Spinal cord (tissue), 10 donors: Measurements from ENCODE around the gene NKAP. TPM values are rescaled to one million over a fixed set of nuclear protein-coding genes. Genes with fewer than 3 reads are reported as not detected.
"Not testable (repeated sequence)": the region's sequence is repeated elsewhere in the genome, so short reads cannot be mapped to it uniquely, and the experiment has no call there.

Experiments
- DNase-seq, 6 donors: peaks; one replicate each; pipeline versions ENCODE4 v3.0.0 to v3.0.0-alpha.2; 2013 to 2015; ENCODE audit warnings: low spot score in 6 of 6, low read depth in 4 of 6
- H3K27ac ChIP-seq: one replicate; pipeline ENCODE4 v1.5.1; 2013; ENCODE audit warnings: low read depth, low read length, control low read depth
- H3K27me3 ChIP-seq: one replicate; pipeline ENCODE4 v1.6.1; 2013; ENCODE audit warnings: low read length; ENCODE audit not compliant: control insufficient read depth, insufficient read depth
- H3K36me3 ChIP-seq: one replicate; pipeline ENCODE4 v1.6.1; 2013; ENCODE audit warnings: low read length; ENCODE audit not compliant: control insufficient read depth, insufficient read depth
- H3K4me1 ChIP-seq: one replicate; pipeline ENCODE4 v1.6.1; 2013; ENCODE audit warnings: low read length; ENCODE audit not compliant: control insufficient read depth, insufficient read depth
- H3K4me3 ChIP-seq: one replicate; pipeline ENCODE4 v1.5.1; 2013; ENCODE audit warnings: low read depth, low read length, control low read depth
- H3K9me3 ChIP-seq: one replicate; pipeline ENCODE4 v1.6.1; 2013; ENCODE audit warnings: low read length; ENCODE audit not compliant: control insufficient read depth, insufficient read depth
- WGBS: methylation state at CpG from one replicate; pipeline ENCODE4 v1.1.5; 2013; ENCODE audit warnings: missing lambda C conversion rate; ENCODE audit not compliant: insufficient coverage; 5-methylcytosine and 5-hydroxymethylcytosine counted together
- polyA plus RNA-seq, 2 donors: library from polyadenylated mRNA; unstranded; fragments of 120-200 nt; gene quantifications; one replicate each; pipeline ENCODE4 v1.2.1, GENCODE V29; 2013; ENCODE audit not compliant: insufficient read length in 2 of 2
- total RNA-seq, 2 donors: library from RNA; depleted of rRNA in 1 of 2; stranded (reverse); fragments of 120-200 nt in 1 of 2; fragments of >200 nt in 1 of 2; gene quantifications; one replicate each; pipeline versions ENCODE4 v1.2.3 to v1.2.4, GENCODE V29; 2013 to 2014
- donor health status: healthy.

NKAP gene
- total and polyA plus RNA-seq, 4 donors: 8.9 to 14.5 (median 11.6) TPM

DNA sequence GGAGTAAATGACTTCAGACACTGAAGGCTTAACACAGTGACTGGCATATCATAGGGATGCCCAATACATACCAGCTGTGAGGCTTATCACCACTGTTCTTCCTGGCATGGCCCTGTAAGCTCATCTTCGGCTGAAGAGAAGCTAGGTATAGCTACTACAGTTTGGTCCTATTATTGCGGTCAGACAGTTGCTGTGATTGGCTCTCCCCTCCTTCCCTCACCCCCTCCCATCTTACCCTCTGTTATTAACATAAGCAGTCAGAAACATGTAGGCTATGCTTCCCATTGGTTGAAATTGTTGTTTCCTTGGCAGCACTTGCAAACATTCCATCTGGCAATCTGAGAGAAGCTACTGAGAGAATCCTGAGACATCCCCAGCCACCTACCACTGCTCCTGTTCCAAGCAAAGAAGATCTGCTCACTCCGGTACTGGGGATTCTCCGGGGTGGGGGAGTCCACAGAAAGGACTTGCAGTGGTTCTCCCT, 47.7 kb downstream of the NKAP start, which contains the start of gene AKAP14:
AKAP14 (plus strand) TSS at position 51 of the 484 bp plus-strand sequence. CDS start 7,331 bp downstream, outside the sequence.
- no peaks in the 10 kb centered on the region for H3K4me1 ChIP-seq
- DNase-seq: peak in 2 of 6 donors; percentile 70 to 80
- H3K9me3 ChIP-seq: no peaks in the 10 kb centered on the region
- no peaks in the 10 kb centered on the region for H3K27me3 ChIP-seq
- H3K4me3 ChIP-seq: no peak within 1 kb of the TSS
- no peak within 1 kb of the TSS for H3K27ac ChIP-seq
- no peaks in the 10 kb centered on the region for H3K36me3 ChIP-seq
- 71% methylated on average over 1 of the region's 4 CpGs for WGBS

DNA sequence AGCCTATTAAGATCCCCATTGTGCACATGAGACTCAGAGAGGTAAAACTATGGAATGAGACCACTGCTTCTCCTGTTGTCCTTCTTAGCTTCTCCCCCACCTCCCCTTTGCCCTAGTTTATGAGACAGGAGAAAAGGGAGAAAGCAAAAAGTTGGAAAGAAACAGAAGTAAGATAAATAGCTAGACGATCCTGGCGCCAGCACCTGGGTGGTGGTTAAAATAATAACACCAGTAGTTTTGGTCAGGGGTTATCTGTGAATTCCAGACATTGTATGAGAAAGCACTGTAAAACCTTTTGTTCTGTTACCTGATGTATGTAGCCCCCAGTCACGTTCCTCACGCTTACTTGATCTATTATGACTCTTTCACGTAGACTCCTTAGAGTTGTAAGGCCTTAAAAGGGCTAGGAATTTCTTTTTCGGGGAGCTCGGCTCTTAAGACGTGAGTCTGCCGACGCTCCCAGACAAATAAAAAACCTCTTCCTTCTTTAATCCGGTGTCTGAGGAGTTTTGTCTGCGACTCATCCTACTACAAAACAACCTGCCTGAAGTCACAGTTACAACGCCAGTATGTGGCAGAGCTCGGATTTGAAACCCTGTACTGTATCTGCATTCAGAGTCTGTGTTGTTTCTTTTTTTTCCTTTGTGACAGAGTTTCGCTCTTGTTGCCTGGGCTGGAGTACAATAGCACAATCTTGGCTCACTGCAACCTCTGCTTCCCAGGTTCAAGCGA, 51.4 kb downstream of the NKAP start:
- not testable (repeated sequence) for H3K4me1 ChIP-seq, DNase-seq, H3K9me3 ChIP-seq, H3K36me3 ChIP-seq, H3K27ac ChIP-seq, H3K27me3 ChIP-seq, H3K4me3 ChIP-seq
- WGBS: 72% methylated on average over 4 of the region's 16 CpGs

DNA sequence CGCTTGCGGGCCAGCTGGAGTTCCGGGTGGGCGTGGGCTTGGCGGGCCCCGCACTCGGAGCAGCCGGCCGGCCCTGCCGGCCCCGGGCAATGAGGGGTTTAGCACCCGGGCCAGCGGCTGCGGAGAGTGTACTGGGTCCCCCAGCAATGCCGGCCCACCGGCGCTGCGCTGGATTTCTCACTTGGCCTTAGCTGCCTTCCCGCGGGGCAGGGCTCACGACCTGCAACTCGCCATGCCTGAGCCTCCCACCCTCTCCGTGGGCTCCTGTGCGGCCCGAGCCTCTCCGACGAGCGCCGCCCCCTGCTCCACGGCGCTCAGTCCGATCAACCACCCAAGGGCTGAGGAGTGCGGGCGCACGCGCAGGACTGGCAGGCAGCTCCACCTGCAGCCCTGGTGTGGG, 52.9 kb downstream of the NKAP start:
- not testable (repeated sequence) for H3K4me1 ChIP-seq, H3K27me3 ChIP-seq, H3K4me3 ChIP-seq, H3K36me3 ChIP-seq, H3K27ac ChIP-seq, DNase-seq, H3K9me3 ChIP-seq
- WGBS: 78% methylated on average over 26 of the region's 36 CpGs

DNA sequence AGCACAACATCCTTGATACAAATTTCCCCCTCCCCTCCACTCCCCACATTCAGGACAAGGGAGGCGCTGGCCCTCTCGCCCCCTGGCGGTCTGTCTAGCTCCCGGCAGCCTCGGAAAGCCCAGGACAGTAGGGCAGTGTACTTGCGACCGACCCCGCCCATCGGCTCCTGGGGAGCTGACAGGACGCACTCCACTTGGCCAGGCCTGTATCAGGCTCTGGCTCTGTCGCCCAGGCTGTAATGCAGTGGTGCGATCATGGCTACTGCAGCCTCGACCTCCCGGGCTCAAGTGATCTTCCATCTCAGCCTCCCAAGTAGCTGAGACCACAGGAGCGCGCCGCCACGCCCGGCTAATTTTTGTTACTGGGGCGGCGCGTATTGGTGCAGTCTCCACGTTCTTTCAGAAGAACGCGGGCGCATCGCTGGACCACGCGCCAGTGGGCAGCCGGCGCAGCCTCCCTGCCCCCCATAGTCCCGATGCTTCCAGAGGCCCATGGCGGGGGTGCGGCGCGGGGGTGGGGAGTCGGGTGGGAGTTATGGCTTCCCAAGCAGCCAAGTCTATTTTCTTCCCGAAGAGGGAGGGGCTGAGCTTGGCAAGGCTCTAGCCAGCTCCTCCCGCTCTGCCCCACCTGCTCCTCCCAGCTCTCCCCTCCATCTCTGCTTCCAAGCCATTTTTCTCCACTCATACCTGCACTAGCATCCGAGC, 55.7 kb downstream of the NKAP start:
- no peak overlapping the region for H3K4me3 ChIP-seq
- H3K27me3 ChIP-seq: no peaks in the 10 kb centered on the region
- H3K36me3 ChIP-seq: no peaks in the 10 kb centered on the region
- peak in 2 of 6 donors; percentile 51 to 52 for DNase-seq
- no peak overlapping the region for H3K27ac ChIP-seq
- WGBS: 32% methylated on average over 34 of the region's 40 CpGs
- H3K4me1 ChIP-seq: peaks cover 8% of the 10 kb centered on the region
- no peaks in the 10 kb centered on the region for H3K9me3 ChIP-seq

DNA sequence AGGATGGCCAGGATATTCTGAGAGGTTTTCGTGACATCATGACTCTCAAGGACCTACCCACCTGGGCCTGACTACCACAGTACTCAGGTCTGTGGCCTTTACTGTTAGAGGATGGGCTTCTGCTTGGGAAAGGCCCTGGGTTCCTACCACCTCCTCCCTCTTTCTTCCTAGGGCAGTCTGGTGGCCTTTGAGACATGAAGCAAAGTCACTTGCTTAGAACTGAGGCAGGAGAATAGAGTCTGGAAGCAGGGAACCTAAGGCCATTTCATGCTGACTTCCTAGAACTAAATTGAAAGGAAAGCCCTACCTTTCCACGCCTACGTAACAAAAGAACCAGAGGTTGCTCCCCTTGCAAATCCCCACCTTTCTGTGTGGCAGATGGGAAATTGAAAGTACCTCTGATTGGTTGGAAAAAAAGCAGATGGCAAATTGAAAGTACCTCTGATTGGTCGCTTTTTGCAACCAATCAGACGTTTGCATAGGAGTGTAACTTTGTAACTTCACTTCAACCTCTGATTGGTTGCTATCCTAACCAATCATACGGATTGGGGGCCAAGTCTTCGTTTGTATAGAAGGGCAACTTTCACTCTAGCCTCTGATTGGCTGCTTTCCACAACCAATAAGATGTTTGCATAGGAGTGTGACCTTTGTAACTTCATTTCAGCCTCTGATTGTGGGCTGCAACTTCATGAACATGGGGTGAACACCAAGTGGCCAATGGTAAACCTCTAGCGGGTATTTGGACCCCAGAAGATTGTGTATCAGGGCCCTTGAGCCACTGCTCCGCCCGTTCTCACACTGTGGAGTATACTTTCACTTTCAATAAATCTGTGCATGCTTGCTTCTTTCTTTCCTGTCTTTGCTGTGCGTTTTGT, 57.8 kb downstream of the NKAP start:
- Histone ChIP-seq H3K4me3 (no peak overlapping the region), H3K36me3 (no peaks in the 10 kb centered on the region), H3K27me3 (no peaks in the 10 kb centered on the region), H3K27ac (no peak overlapping the region), H3K4me1 (peaks cover 8% of the 10 kb centered on the region), H3K9me3 (no peaks in the 10 kb centered on the region)
- WGBS: 72% methylated on average over 4 of the region's 11 CpGs
- DNase-seq: no peak

DNA sequence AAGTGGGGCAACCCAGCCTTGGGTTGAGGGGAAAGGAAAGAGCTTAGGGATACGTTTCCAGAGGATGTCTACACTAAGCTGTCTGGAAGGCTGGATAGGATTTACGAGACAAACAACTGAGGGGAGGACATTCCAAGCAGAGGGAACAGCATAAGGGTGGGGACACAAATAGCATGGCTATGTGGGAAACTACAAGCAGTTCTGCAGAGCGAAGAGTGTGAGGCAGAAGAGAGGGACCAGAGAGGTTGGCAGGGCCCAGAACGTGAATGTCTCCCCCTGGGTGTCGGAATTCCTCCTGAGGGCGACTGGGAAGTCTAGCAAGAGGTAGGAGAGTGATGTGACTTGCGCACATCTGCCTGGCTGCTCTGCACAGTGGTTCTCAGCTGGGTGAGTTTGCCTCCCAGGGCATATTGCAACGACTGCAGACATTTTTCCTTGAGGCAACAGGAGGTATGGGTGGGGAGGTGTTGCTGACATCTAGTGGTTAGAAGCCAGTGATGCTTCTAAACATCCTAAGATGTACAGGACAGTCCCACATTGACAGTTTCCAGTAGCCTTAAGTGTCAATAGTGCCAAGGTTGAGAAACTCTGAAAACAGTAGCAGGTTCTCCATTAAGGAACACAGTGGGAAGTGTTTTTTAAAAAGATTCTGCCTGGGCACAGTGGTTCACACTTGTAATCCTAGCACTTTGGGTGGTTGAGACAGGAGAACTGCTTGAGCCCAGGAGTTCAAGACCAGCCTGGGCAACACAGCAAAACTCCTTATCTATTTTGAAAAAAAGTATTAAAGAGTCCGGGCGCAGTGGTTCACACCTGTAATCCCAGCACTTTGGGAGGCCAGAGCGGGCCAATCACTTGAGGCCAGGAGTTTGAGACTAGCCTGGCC, 62.8 kb downstream of the NKAP start:
- DNase-seq: peak in 2 of 6 donors; percentile 56 to 72
- 53% methylated on average over 10 of the region's 11 CpGs for WGBS
- H3K9me3 ChIP-seq: no peaks in the 10 kb centered on the region

DNA sequence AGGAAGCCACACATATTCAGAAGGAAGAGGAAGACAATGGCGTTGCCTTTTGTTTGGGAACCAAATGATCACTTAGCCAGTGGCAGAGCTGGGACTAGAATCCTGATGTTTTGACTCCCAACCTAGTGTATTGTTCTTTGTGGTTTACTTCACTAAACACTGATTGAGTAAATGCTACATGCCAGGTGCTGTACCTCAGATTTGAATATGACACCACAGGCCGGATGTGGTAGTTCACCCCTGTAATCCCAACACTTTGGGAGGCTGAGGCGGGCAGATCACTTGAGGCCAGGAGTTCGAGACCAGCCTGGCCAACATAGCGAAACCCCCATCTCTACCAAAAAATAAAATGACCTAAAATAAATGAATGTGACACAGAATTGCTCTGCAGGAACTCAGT, 63.5 kb downstream of the NKAP start:
- no peak for DNase-seq
- Histone ChIP-seq H3K9me3 (no peaks in the 10 kb centered on the region), H3K4me1 (no peaks in the 10 kb centered on the region), H3K36me3 (no peaks in the 10 kb centered on the region), H3K27me3 (no peaks in the 10 kb centered on the region), H3K4me3 (no peak overlapping the region), H3K27ac (no peak overlapping the region)
- 50% methylated on average over 1 of the region's 5 CpGs for WGBS

More for the DNA sequence above, 62.8 kb downstream of the NKAP start:
- H3K36me3 ChIP-seq: no peaks in the 10 kb centered on the region
- H3K27ac ChIP-seq: no peak overlapping the region
- no peaks in the 10 kb centered on the region for H3K4me1 ChIP-seq
- H3K4me3 ChIP-seq: no peak overlapping the region
- H3K27me3 ChIP-seq: no peaks in the 10 kb centered on the region

DNA sequence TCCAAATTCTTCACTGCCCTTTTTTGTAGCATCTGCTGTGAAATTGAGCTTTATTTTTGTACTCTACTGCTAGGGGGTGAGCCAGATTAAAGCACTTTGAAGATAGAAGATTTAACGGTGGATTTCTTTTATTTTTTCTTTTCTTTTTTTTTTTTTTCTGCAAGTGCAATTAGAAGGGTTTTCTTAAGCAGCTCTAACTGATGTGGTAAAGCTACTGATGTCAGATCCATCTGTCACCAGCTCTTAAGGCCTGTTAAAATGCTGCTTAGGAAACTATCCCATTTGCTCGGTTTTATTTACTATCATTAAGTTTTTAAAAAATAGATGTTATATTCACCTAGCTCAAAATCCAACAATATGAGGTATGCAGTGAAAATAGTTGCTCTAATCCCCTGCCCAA, 64.8 kb downstream of the NKAP start:
- H3K27ac ChIP-seq: no peak overlapping the region
- no peak overlapping the region for H3K4me3 ChIP-seq
- no peaks in the 10 kb centered on the region for H3K4me1 ChIP-seq
- DNase-seq: no peak
- H3K36me3 ChIP-seq: no peaks in the 10 kb centered on the region
- WGBS: no CpG with 5 or more reads among the region's 2 CpGs
- no peaks in the 10 kb centered on the region for H3K9me3 ChIP-seq
- H3K27me3 ChIP-seq: no peaks in the 10 kb centered on the region
